Glutamatergic neuron (in vitro differentiated cells): Measurements from ENCODE around the gene CDC42BPB. TPM values are rescaled to one million over a fixed set of nuclear protein-coding genes. Genes with fewer than 3 reads are reported as not detected.
A peak's percentile ranks its signal among the peaks of the same experiment; 100 is the strongest.
"Not testable (repeated sequence)": the region's sequence is repeated elsewhere in the genome, so short reads cannot be mapped to it uniquely, and the experiment has no call there.

Experiments used
- DNase-seq: peaks from one replicate; pipeline ENCODE4 v3.0.0; 2022
- H3K27ac Mint-ChIP-seq: one replicate; pipeline ENCODE4 v1.8.0; 2020; ENCODE audit warnings: mild to moderate bottlenecking, mixed read lengths, inconsistent platforms; ENCODE audit not compliant: unreplicated experiment
- H3K27me3 Mint-ChIP-seq: one replicate; pipeline ENCODE4 v1.8.0; 2020; ENCODE audit warnings: mild to moderate bottlenecking, moderate library complexity, mixed read lengths, inconsistent platforms; ENCODE audit not compliant: unreplicated experiment
- H3K36me3 Mint-ChIP-seq: one replicate; pipeline ENCODE4 v1.8.0; 2020; ENCODE audit warnings: mild to moderate bottlenecking, mixed read lengths, inconsistent platforms; ENCODE audit not compliant: unreplicated experiment
- H3K4me1 Mint-ChIP-seq: one replicate; pipeline ENCODE4 v1.8.0; 2020; ENCODE audit warnings: mild to moderate bottlenecking, low read depth, mixed read lengths, inconsistent platforms; ENCODE audit not compliant: unreplicated experiment
- H3K4me3 Mint-ChIP-seq: one replicate; pipeline ENCODE4 v1.8.0; 2020; ENCODE audit warnings: mild to moderate bottlenecking, mixed read lengths, inconsistent platforms; ENCODE audit not compliant: unreplicated experiment
- H3K9me3 Mint-ChIP-seq: one replicate; pipeline ENCODE4 v1.8.0; 2020; ENCODE audit warnings: mild to moderate bottlenecking, moderate library complexity, mixed read lengths, inconsistent platforms; ENCODE audit not compliant: unreplicated experiment
- CTCF ChIP-seq: fragments of 200-600 bp; sonication (generic); IDR thresholded peaks from one replicate; pipeline ENCODE4 v1.5.0; 2021; ENCODE audit not compliant: partially characterized antibody, unreplicated experiment
- total RNA-seq: library from RNA; stranded (reverse); fragmentation: NEBNext Ultra II Directional; extraction: Animal tissue kit (Norgen Biotek cat#: 25700); gene quantifications from one replicate; pipeline ENCODE4 v1.2.1, GENCODE V29; 2021; ENCODE audit not compliant: unreplicated experiment

Gene CDC42BPB
- total RNA-seq, 1 donor from 2014 or later = 125 TPM

DNA sequence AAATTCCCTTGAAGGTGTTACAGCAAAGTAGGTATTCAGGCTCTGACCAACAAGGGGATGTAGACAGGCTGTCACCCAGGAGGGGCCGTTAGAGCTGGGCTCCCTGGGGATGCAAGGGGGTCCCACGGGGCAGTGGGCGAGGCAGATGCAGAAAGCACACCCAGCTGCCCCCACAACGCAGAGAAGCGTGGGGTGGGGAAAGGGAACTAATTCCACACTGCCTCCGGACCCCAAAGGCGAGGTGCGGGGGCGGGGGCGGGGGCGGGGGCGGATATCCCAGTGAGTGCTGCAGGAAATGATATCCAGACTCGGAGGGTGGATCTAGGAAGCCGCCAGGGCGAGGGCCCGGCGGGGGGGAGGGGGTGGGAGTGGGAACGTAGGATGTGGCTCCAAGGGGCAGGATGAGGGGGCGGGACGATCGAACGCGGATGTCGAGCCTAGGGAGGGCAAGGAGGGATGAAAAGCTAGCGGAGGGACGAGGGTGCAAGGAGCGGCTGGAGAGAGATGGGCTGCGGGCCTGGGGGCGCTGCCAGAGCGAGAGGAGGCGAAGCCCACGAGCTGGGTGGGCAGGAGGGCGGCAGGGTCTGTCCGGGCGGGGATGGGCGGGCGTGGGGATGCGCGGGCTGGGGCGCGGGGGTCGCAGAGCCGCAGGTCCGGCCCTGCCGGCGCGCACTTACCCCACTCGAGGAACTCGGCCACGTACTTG, 874 bp downstream of the CDC42BPB start:
- peak; percentile 84 for DNase-seq
- Mint-ChIP-seq H3K36me3 (no peaks in the 10 kb centered on the region), H3K4me3 (peak overlapping the region; percentile 94), H3K9me3 (peaks cover 5% of the 10 kb centered on the region), H3K27me3 (peaks cover 7% of the 10 kb centered on the region), H3K4me1 (peaks cover 16% of the 10 kb centered on the region), H3K27ac (peak overlapping the region; percentile 94)
- TF ChIP-seq CTCF = no peak

- peaks cover 7% of the 10 kb centered on the region for H3K27me3 Mint-ChIP-seq
- H3K4me1 Mint-ChIP-seq = peaks cover 16% of the 10 kb centered on the region
- H3K9me3 Mint-ChIP-seq = peaks cover 5% of the 10 kb centered on the region
- no peaks in the 10 kb centered on the region for H3K36me3 Mint-ChIP-seq
- peak overlapping the region; percentile 81 for H3K27ac Mint-ChIP-seq
- H3K4me3 Mint-ChIP-seq = peak overlapping the region; percentile 94
- no peak for DNase-seq
- TF ChIP-seq CTCF = no peak
Measured at GRCh38 chr14:103055695-103056094, 1.7 kb downstream of the CDC42BPB start.

DNA sequence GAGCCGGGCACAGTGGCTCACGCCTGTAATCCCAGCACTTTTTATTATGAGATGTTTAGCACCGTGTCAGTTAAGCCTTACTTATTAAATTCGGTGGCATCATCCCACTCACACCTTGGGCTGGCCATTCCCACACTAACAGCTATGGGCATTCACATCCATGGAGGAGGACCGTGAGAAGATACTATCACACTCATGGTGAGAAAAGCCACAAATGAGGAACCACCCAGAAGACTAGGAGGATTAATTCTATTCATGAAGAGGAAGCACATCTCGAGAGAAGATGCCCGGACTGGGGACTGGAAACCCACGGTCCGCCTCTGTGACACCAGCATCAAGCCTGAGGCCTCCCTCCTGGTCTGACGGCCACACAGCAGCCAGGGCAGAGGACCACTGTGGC, 4.9 kb downstream of the CDC42BPB start:
- no peak overlapping the region for H3K27ac Mint-ChIP-seq
- no peak for DNase-seq
- no peak overlapping the region for H3K4me3 Mint-ChIP-seq
- no peaks in the 10 kb centered on the region for H3K36me3 Mint-ChIP-seq
- TF ChIP-seq CTCF = no peak
- H3K27me3 Mint-ChIP-seq = peaks cover 4% of the 10 kb centered on the region
- H3K9me3 Mint-ChIP-seq = peaks cover 5% of the 10 kb centered on the region
- peaks cover 12% of the 10 kb centered on the region for H3K4me1 Mint-ChIP-seq

DNA sequence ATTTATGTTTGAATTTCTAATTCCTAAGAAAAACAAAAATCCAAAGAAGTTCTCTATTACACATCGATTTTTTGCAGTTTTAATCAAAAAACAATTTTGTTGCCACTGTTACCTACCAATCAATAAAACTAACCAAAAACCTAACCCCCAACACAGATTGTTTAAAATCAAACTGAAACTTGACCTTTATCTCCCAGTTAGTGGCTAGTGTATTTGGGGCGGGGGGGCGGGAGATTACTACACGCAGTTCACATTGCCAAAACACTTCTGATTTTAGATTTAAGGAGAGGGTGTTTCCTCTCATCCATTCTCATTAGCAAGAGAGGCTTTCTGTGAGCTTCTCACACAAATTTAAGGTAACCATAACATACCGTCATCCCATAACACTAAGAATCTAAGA, 6.4 kb downstream of the CDC42BPB start:
- no peak overlapping the region for H3K27ac Mint-ChIP-seq
- no peaks in the 10 kb centered on the region for H3K36me3 Mint-ChIP-seq
- no peak for DNase-seq
- H3K9me3 Mint-ChIP-seq = peaks cover 4% of the 10 kb centered on the region
- no peak overlapping the region for H3K4me3 Mint-ChIP-seq
- peaks cover 3% of the 10 kb centered on the region for H3K27me3 Mint-ChIP-seq
- TF ChIP-seq CTCF = no peak
- H3K4me1 Mint-ChIP-seq = peaks cover 14% of the 10 kb centered on the region

GRCh38 chr14:103047453-103047852, 9.9 kb downstream of the CDC42BPB start:
- H3K27ac Mint-ChIP-seq, DNase-seq, H3K9me3 Mint-ChIP-seq, H3K4me3 Mint-ChIP-seq, H3K27me3 Mint-ChIP-seq, H3K36me3 Mint-ChIP-seq: not testable (repeated sequence)
- H3K4me1 Mint-ChIP-seq = peaks cover 13% of the 10 kb centered on the region
